GM06990 (cell line): Measurements from ENCODE around the gene RNF144A.

Experiments
- DNase-seq: peaks from one replicate; pipeline ENCODE4 v3.0.0-alpha.2; 2011; ENCODE audit not compliant: insufficient read length; ENCODE audit errors: extremely low read depth
- H3K27me3 ChIP-seq: replicated peaks from 2 replicates; pipeline ENCODE4 v1.6.0; 2011; ENCODE audit warnings: low read length; ENCODE audit not compliant: control insufficient read depth, insufficient read depth
- H3K36me3 ChIP-seq: 2 replicates; pipeline ENCODE4 v1.5.1; 2011; ENCODE audit warnings: low read length; ENCODE audit not compliant: control insufficient read depth, insufficient read depth
- H3K4me3 ChIP-seq: replicated peaks from 2 replicates; pipeline ENCODE4 v1.5.1; 2011; ENCODE audit warnings: low read depth, mild to moderate bottlenecking, control low read depth, low read length
- CTCF ChIP-seq: IDR thresholded peaks from 2 replicates; pipeline ENCODE4 v1.5.1; 2011; ENCODE audit warnings: low read length, control low read depth, mild to moderate bottlenecking, inconsistent platforms; ENCODE audit not compliant: insufficient read depth, poor library complexity, severe bottlenecking

The RNF144A gene

GRCh38 chr2:7020939-7021470 is 103.8 kb downstream of the RNF144A start:
- no peak for DNase-seq
- no peaks in the 10 kb centered on the region for H3K27me3 ChIP-seq
- H3K4me3 ChIP-seq, result no peak overlapping the region
- no peaks in the 10 kb centered on the region for H3K36me3 ChIP-seq
- TF ChIP-seq CTCF, result no peak

- DNase-seq, result no peak
- no peaks in the 10 kb centered on the region for H3K36me3 ChIP-seq
- H3K4me3 ChIP-seq, result no peak overlapping the region
- H3K27me3 ChIP-seq, result no peaks in the 10 kb centered on the region
- no peak for TF ChIP-seq CTCF
Observed at GRCh38 chr2:7022492-7023385, 105.5 kb downstream of the RNF144A start.

GRCh38 chr2:7023542-7023941 is 106.3 kb downstream of the RNF144A start:
- no peak for DNase-seq
- Histone ChIP-seq H3K36me3 (no peaks in the 10 kb centered on the region), H3K4me3 (no peak overlapping the region), H3K27me3 (no peaks in the 10 kb centered on the region)
- TF ChIP-seq CTCF, result no peak

GRCh38 chr2:7024261-7024660 is 107.0 kb downstream of the RNF144A start:
- no peak for DNase-seq
- Histone ChIP-seq H3K27me3 (no peaks in the 10 kb centered on the region), H3K4me3 (no peak overlapping the region), H3K36me3 (no peaks in the 10 kb centered on the region)
- TF ChIP-seq CTCF, result no peak

- no peak for TF ChIP-seq CTCF
- Histone ChIP-seq H3K27me3 (no peaks in the 10 kb centered on the region), H3K36me3 (no peaks in the 10 kb centered on the region), H3K4me3 (no peak overlapping the region)
- no peak for DNase-seq
Observed at GRCh38 chr2:7025082-7025481, 107.9 kb downstream of the RNF144A start.
